CD4-positive, alpha-beta T cell treated with Interferon gamma for 1 hour (primary cell): ENCODE measurements around the gene MALRD1.

Experiments
- DNase-seq: peaks from one replicate; pipeline ENCODE4 v3.0.0-alpha.2; 2020

MALRD1 gene

DNA sequence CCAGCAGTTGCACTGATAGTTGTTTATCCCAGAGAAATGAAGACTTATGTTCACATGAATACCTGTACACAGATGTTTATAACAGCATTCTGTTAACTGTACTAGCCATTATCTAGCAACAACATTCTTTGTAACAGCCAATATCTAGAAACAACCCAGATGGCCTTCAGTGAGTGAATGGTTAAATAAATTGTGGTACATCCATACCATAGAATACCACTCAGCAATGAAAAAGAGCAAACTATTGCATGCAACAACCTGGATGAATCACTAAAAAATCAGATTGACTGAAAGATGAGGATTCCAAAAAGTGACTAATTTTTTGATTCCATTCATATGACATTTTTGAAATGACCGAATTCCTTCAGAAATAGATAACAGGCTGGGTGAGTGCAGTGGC lies 360.3 kb downstream of the MALRD1 start:
- no peak for DNase-seq

DNA sequence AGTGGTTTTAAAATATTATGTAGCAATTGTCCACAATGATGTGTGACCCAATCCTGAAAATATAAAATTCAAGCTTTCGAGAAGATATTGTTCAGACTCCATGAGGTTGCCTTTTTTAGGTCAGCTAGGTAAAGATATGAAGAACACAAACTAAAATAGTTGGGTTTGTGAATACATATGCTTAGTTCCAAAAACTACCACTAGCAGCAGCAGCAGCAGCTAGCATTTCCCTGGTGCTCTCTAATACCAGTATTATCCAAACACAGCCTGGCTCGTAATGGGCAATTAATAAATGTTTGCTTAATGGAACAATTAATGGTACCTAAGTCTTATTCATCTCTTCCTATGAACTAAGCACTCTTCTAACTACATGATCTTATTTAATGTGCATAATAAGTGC lies 362.5 kb downstream of the MALRD1 start:
- no peak for DNase-seq

DNA sequence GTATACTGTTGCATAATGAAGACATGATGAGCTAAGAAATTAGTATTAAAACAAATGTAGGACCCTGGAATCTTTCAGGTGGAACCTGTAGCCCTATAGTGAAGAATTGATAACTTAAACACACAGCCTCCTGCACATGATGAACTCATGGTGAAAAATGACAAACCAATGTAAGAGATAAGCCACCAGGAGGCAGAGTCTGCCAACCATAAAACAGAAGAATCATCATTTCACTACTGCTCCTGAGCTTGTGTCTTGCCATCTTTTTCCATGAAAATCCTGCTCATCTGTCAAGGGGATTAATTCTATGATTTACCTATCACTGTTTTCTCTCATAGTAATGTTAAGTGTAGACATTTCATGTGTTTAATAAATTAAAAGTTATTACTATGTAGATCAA lies 363.9 kb downstream of the MALRD1 start:
- no peak for DNase-seq

DNA sequence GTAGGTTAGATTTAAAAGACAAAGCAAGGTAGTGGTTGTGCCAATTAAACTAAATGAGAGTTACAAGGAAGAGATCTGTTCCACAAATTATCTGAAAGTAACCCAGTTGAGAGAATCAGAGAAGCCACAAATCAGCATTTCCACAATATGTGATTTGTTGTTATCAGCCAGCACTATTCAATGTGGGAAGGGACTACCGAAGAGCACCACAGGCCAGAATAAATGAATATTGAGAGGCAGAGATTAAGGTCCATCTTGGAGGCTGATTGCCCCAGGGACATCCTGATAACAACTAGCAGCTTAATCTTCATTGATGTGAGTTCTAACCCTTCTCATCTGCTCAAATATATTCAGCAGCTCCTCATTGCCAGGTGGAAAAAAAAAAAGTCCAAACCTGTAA lies 367.6 kb downstream of the MALRD1 start:
- DNase-seq = no peak

DNA sequence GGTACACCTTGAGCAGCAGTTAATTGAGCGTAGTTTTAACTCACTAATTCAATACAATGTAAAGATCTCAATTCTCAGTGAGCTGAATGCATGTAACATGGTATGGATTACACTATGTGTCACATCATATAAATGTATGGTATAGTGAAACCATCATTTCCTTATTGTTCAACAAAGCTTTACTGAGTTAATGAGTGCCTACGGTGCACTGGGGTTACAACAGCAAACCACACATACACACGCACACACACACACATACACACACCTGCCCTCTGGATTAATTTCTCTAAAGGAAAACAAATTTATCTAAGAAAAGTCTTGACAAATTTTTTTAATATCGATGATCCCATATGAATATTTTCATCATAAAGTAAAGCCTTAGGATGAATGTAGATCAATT lies 369.1 kb downstream of the MALRD1 start:
- DNase-seq = no peak

DNA sequence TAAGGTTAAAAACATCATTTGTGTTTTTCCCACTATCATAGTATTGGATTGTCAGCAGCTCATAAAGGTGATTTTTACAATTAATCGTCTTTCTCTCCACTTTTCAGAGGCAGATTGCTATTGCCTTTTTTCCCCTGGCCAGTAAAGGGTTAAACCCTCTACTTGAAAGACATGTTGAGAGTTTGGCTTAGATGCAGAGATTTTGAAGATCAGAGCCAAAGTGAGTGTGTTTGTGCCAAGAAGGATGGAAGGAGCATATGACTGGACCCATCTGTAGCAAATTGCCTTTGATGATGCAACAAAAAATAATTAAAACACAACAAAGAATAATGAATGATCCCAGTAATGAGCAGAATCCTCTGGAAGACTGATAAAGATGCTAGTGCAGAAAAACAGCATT lies 373.1 kb downstream of the MALRD1 start:
- DNase-seq = no peak

DNA sequence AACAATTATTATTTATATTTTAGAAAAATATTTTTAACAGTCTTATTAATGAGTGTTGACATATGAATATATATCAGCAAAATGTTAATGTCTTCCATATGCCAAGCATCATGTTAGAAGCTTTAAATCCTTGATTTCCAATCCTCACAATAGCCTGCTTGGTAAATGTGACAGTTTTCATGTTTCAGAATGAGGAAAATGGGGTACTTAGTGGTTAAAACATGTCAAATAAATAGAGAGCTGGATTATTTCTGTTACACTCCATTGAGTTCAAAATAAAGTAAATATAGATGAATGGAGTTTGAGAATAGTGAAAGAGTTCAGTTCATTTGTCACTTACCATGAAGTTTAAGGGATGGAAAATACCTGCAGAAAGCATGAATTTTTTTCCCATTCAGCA lies 377.4 kb downstream of the MALRD1 start:
- no peak for DNase-seq

DNA sequence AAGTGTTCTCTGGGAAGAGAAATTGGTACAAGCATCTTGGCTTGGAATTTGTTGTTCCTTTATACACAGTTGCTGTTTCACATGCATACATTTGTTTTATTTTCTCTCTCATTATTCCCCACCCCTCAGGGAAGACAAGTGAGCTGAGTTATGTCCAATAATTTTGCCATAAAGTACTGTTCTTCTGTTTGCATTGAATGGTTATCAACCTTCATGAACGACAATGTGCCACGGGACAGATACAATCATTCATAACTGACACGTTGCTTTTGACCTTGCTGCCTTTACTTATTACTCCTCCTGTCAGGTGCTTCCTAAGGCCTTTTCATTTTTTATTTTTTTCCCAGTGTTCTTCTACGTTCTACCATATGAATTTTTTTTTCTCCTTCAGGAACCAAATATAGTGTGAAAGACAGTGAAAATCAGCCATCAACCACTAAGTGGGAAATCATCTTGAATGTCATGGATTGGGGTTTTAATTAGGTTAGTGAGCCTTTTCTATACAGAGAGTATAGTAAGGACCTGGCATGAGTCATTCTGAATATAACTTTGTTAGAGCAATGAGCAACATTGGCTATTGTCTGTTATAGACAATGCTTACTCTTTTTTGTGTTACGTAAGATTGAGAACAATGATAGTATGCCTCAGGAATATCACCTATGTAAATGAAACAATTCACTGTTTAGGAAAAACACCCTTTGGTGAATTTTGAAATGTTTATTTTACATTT lies 383.2 kb downstream of the MALRD1 start:
- no peak for DNase-seq

DNA sequence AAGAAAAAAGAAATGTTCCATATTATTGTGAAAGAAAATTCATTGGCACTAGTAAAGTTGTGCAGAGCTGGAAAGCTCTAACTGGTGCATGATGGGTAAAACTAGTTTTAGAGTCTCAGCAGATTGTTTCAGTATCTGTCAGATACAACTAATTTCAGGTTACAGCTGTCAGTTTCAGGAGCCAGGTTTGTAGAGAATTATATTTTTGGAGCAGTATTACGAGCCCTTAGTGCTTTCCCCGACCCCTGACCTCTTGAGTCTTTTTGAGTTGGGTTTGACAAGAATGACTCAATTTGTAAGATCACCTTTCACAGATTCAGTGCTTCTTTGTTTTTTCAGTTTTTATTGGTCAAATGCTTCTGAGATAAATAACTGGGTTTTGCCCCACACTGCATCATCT lies 401.3 kb downstream of the MALRD1 start:
- DNase-seq = no peak

DNA sequence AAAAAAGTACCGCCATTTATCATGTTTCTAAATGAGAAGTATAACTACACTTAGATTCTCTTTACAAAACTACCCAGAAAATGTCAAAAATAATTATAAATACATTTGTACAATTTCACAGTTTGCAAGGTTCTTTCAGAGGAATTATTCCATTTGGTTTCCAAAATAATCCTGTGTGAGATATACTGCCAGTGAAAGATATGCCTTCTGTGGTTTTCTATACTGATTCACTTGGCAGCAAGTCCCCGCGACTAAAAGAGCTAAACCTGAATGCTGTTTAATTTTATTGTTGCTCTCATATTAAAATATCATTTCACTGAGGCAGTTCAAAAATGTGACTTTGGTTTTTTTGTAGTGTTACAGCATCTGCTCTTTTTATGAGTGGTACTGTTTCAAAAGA lies 402.8 kb downstream of the MALRD1 start:
- DNase-seq = no peak

DNA sequence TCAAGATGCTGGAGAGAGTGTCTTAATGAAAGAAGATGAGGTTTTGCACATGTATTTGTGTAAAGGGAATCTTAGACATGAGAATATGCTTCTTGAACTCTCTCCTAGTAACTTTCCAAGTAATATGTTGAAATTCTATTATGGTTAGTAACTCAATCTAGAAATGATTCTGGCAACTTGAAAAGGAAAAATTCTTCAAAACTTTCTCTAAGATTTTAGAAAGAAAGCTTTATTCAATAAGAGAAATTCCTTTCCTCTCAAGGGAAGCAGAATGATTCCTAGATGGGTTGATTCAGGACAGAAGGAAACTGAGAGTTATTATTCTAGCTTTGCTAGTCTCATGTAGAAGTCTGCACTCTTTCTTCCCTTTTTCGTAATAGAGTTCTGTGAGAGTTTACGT lies 403.3 kb downstream of the MALRD1 start:
- no peak for DNase-seq

DNA sequence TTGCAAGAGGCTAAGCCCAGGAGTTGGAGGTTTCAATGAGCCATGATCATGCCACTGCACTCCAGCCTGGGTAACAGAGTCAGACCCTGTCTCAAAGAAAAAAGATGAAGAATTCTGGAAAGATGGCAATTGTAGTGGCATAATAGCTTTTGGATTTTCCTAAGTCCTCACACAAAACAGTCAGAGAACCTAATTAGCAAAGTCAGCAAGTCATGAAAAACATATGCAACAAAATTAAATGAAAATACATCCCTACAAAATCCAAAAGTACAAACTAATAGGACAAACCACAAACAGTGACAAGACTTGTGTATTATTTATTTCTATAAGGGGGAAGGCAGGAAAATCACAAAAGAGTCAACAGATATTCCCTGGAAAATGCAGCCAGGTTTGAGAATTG lies 405.4 kb downstream of the MALRD1 start:
- no peak for DNase-seq

DNA sequence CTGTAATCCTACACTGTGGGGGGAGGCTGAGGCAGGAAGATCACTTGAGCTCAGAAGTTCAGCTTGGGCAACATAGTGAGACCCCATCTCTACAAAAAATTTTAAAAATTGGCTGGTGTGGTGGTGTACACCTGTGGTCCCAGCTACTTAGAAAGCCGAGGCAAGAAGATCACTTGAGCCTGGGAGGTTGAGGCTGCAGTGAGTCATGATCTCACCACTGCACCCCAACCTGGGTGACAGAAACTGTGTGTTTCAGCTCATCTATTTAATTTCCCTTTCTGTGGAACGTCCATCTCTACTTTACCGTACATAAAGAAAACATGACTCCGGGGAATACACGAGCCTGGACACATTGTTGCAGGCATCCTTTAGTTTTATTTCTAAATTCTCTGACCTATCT lies 413.0 kb downstream of the MALRD1 start:
- no peak for DNase-seq

DNA sequence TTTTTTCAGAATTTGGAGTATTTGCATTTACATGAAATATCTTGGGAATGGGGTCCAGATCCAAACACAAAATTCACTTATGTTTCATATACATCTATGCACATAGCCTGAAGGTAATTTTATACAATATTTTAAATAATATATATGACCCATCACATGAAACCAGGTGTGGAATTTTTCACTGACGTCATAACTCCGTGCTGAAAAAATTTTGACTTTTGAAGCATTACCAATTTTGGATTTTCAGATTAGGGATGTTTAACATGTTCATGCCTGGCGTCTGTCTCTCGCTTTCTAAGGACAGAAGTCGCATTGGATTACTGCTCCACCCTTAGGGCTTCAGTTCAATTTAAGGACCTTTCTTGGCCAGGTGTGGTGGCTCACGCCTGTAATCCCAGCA lies 418.1 kb downstream of the MALRD1 start:
- DNase-seq = no peak

DNA sequence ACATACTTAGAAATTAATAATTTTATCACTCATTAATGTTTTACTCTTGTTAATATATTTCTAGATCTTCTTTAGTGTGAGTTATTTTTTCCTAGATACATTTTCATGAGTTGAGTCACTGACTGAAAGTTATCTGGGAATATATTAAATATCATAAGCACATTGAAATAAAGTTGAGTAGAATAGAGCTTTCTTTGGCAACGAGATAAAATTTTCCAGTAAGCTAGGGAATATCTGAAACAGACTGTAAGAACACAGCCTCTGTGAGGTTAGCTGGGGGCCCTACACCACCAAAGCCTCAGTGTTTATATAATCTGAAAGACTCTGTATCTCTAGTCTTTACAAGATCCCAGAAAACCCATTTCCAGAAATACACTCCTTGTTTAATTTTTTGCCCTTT lies 419.8 kb downstream of the MALRD1 start:
- DNase-seq = no peak

DNA sequence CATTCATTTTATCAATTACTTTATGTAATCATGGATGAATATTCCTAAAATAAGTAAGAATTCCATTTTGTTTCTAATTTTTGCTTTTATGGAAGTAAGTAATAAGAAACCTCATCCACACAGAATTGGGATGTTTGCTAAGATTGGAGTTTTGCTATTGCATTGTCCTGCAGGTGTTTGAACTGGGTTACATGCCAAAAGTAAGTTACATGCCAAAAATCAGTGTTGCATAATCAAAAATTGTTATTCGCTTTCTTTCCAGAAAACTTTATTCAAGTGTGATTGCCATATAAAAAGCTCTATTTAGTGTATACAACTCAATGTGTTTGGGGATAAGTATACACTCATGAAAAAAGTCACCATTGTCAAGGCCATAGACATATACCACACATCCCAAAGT lies 420.9 kb downstream of the MALRD1 start:
- no peak for DNase-seq

DNA sequence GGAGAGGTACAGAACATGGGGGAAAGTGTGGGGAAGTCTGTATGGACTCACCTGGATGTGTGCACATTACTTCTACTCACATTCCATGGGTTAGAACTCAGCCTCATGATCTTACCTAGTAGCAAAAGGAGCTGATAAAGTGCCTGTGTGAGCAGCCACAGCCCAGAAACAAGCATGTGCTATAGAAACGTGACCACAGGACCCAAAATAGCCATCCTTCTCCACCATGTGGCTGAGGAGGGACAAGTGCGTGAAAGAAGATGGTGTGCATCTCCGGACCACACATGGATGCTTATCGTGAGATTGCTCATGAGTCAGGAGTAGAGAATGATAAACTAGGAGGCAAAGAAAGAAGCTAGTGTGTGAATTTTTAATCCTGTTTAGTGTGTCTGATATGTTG lies 431.3 kb downstream of the MALRD1 start:
- no peak for DNase-seq

DNA sequence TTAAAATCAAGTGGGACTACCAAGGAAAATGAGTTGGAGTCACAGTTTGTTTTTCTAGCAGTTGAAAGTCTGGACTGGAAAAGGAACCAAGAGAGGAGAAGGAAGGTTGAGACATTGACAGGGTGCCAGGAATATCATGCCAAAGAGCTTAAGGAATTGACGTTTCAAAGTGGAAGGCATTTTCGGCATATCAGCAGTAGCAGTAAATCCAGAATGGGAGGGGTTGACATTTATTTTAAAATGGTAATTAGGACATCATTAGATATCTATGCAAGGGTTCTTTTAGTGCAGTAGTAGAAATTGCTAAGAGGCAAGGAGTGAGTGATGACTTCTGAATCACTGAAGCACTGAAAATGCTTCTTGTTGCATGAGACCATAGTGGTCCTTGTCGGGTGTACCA lies 431.8 kb downstream of the MALRD1 start:
- DNase-seq = no peak

DNA sequence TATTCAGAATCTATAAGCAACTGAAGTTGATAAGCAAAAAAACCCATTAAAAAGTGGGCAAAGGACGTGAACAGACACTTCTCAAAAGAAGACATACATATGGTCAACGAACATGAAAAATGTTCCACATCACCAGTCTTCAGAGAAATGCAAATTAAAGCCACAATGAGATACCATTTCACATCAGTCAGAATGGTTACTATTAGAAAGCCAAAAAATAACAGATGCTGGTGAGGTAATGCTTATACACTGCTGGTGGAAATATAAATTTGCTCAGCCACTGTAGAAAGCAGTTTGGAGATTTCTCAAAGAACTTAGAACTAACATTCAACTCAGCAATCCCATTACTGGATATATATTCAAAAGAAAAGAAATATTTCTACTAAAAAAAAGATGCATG lies 434.8 kb downstream of the MALRD1 start:
- no peak for DNase-seq

DNA sequence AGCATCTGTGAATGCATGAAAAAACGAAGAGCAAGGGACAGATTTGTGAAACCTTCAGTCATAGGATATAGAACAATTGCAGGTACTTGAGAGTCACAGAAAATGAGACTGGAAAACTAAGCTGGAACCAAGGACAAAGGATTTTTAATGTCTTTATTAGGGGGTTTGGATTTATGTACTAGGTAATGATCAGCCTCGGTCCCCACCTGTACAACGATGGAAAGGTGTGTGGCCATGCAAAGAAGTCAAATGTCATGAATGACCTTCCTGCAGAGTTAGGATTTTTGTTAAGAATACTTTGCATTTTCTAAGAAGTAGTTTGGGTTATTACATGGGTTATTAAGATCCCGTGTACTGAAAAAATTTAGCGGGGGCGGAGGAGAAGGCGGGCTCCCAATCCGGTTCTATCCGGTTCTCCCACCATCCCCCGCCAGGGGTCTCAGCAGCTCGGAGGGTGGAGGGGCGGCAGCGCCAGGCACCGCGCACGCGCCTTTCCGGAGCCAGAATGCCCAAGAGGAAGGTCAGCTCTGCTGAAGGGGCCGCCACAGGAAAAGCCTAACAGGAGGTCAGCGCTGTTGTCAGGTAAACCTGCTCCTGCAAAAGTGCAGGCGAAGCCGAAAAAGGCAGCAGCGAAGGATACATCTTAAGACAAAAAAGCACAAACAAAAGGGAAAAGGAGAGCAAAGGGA lies 440.1 kb downstream of the MALRD1 start:
- peak; percentile 5 for DNase-seq

DNA sequence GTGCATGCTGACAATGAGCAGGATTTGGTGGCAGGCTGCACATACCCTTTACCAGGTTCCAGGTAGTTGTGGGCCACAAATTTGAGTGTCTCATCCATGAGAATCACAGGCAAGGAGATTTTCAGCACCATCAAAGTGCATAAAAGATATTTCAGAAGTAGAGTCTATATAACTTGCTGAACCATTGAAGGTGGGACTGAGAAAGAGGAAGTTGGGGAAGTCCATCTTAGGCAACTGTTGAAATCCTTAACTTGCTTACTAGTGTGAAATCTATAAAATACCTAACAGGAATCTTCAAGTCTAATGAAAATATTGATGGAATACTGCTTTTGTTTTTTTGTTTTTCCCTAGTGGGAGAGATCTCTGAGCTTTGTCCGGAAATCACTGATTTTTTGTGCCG lies 442.6 kb downstream of the MALRD1 start:
- no peak for DNase-seq

DNA sequence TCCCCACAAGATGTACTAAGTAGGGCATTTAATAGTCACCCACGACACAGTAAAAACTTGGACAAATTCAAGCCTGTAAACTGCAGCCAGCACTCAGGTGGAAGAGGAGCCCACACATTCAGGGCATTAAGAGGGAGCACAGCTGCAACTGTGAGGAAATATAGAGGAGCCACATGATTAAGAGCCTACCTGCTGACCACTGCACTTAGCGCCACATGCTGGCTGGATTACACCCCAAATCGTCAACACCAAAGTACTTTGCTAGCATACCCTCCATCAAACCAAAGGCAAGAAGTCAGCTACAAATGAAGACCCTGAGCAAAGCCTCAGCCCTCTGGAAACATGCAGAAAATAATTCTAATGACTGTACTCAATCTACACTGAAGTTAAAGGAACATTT lies 445.3 kb downstream of the MALRD1 start:
- DNase-seq = no peak

DNA sequence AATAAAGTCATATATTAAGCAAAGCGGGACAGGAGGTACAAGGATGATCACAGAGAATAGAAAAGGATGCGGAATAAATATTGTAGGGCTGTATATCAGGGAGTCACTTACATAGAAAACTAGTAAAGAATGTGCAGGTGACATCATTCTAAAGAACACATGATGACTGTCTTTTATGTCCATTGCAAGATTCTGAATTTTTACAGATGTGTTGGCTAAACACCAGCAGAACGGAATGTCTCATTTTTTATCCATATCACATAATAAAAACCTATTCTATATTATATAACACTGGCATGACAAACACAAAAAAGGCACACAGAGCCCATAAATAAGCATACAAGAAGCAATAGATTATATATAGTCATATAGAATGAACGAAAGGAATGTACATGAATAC lies 448.4 kb downstream of the MALRD1 start:
- no peak for DNase-seq

DNA sequence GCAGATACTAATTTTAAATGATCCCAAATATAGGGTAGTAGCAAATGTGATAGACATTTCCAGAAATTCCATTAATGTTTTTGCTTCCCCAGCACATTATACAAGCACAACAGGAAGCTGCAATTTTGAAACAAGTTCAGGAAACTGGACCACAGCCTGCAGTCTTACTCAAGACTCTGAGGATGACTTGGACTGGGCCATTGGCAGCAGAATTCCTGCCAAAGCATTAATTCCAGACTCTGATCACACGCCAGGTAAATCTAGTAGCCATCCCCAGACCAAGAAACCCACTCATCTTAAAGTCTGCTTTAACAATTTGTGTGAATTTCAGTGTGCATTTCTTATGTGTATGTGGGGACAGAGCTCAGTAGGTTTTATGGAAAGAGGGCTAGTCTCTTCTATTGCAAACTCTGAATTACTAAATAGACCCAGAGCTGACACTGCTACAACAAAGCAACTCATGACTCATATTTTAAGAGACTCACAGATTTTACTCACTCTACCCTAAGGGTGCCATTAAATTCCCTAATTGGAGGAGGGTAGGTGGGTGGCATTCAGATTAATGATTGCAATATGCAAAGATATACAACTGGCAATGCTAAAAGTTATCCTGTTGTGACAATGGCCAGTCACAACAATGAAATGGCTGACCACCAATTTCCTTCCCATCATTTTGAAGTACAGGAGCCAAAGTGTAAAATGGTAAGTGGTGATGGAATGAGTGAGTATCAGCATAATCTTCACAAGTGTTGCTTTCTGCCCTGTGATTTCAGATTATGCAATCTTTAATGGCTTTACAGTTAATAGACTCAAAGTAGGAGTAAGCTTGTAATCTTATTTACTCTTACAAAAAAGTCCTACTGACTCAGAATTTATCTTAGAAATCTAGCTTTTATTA lies 450.0 kb downstream of the MALRD1 start:
- DNase-seq = no peak
